HG02798 (cell line): ENCODE measurements around the gene PRSS3.
"Not testable (repeated sequence)": the region's sequence is repeated elsewhere in the genome, so short reads cannot be mapped to it uniquely, and the experiment has no call there.

ENCODE experiments used
- ATAC-seq: cut with Tn5 transposase; IDR thresholded peaks from one replicate; pipeline ENCODE4 v1.9.1; 2021; ENCODE audit warnings: mild to moderate bottlenecking; ENCODE audit not compliant: unreplicated experiment, poor library complexity

Gene PRSS3

DNA sequence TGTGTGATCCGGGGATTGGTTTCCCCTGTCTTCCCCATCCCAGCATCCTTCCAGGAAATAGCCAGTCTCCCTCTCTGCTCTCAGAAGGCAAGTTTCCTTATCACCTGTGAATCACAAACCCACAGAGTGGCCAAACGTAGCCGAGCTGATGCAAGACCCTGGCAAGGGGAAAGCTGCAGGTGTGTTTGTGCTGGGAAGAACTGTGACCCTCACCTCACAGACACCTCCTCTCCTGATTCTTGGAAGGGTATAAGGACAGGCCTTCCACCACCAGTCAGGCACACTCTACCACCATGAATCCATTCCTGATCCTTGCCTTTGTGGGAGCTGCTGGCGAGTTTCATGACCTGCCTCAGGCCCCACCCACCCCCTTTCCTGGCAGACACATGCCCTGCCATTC, at the start of gene PRSS3:
Gene PRSS3, plus strand, starts transcription at position 281 of the 400 bp plus-strand sequence. Its CDS starts 13 bp downstream, at position 294.
- no peak for ATAC-seq

DNA sequence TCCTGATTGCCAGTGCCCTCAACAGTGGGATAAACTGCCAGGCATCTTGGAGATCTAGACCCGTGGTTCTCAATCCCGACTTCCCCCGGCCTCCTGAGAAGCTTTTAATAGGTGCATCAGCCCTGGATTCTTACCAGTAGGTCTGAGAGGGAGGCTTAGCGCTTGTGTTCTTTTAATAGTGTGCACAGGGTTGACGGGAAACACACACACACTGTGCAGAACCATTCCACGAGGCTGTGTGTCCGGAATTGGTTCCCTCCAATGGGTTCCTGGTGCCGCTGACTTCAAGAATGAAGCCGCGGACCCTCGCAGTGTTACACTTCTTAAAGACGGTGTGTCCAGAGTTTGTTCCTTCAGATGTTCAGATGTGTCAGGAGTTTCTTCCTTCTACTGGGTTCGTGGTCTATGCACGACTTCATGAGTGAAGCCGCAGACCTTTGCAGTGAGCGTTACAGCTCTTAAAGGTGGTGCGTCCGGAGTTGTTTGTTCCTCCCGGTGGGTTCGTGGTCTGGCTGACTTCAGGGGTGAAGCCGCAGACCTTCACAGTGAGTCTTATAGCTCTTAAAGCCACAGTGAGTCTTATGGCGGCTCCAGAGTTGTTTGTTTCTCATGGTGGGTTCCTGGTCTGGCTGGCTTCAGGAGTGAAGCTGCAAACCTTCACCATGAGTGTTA, 46.6 kb upstream of the PRSS3 start:
- no peak for ATAC-seq

DNA sequence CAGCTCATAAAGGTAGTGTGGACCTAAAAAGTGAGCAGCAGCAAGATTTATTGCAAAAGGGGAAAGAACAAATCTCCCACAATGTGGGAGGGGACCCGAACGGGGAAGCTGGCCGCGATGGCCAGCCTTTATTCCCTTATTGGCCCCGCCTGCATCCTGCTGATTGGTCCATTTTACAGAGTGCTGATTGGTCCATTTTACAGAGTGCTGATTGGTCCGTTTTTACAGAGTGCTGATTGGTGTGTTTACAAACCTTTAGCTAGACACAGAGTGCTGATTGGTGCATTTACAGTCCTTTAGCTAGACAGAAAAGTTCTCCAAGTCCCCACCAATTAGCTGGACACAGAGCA, 46.1 kb upstream of the PRSS3 start:
- not testable (repeated sequence) for ATAC-seq

DNA sequence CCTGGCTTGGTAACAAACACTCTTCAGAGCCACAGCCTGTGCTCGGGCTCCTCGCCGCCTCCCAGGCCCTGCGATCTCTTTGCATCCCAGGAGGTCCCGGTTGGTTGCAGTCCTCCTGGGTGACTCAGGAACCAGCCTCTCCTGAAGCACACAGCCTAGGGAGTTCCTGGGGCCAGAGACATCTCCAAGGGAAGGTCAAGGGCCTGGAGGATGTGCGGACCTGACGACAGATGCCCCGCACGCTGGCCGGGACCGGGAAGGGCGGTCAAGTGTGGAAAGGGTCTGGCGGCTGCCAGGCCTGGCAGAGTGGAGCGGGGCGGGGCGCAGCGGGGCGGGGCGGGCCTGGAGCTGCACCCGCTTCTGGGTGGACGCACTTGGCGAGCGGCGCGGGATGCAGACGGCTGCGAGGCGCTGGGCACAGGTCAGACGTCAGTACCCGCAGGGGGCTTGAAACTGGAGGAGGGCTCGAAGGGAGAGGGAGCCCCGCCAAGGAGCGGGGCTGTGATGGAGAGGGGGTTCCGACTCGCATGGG, 45.0 kb upstream of the PRSS3 start:
- no peak for ATAC-seq

DNA sequence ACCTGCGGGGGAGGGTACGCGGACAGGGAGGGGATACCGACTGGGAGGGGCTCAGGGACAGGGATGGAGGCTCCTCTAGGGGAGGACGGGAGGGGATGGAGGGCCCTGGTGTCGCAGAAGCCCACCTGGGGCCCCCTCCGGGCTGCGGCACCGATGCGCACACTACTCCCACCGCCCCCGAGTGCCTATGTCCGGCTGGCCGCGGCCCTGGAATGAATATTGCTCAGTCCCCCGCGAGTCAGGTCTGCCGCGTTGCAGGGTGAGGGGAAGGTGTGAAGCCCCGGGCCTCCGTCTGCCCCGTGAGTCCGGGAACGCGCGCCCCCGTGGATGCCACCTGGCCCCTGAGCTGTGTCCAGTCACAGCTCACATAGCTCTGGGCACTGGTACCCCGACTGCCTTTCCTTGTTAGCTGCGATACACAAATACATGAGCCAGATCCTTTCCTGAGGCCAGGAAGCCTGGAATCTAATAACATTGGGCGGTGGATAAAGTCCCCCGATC, 44.5 kb upstream of the PRSS3 start:
- ATAC-seq, result no peak

DNA sequence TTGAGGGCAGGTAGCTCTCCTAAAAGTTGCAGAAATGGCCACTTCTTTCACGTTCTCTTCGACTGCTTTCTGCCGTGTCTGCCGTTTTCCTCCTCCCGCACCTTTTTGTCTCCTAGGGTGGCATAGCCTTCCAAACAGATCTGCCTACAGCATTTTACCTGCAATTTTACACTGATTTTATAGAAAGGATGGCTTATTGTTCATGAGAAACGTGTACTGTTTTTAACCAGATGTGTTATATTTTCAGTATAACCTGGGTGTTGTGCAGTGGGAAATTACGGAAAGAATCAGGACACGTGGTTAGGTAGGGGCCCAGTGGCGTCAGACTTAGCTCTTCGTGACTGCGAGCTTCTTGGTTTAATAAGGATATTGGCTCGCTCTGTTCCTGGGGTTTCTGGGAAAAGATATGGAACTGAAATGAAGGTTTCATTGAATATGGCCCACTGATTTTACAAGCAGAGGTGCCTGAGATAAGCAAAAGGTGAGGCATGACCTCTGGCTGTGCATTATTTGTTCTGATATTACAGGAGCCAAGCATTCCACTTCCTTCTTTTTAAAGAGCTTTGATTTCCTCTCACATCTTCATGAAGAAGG, 43.7 kb upstream of the PRSS3 start:
- ATAC-seq, result no peak

DNA sequence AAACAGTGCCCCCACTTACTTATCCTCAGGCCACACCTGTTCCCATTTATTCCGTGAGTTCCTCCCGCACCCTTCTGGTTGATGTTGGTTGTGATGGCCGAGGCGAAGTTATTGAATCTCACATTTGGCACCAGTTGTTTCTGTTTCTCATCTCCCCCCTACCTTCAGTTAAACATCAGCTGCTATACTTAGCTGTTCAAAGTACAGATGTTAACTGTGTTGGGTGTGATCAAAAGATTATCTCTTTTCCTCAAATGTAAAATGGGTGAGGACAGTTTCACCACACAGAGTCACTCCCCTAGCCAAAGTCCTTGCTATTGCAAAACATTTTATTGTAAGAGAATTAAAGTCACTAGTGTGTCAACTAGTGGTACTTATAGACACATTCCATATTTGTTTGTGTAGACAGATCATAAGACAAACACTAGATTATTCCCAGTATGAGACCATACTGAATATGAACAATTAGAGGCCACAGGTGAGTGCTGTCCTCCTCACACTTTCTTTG, 43.2 kb upstream of the PRSS3 start:
- no peak for ATAC-seq

DNA sequence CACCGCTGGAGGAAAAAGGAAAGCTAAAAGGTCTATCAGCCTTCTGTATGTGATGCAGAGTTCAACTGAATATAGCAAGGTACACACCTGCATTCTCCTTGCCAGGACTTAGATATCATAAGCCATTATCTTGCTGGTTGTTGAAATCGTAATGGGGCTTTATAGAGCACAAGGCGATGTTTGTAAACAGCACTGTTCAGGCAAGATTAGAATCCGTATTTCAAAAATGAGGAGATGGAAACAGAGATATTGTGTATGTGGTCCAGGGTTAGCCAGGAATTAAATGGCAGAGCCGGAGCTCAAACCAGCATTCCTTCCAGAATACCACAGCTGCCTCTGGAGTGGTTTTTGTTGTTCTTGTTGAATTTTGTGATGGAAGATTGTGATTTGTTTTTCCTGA, 42.6 kb upstream of the PRSS3 start:
- ATAC-seq, result not testable (repeated sequence)

DNA sequence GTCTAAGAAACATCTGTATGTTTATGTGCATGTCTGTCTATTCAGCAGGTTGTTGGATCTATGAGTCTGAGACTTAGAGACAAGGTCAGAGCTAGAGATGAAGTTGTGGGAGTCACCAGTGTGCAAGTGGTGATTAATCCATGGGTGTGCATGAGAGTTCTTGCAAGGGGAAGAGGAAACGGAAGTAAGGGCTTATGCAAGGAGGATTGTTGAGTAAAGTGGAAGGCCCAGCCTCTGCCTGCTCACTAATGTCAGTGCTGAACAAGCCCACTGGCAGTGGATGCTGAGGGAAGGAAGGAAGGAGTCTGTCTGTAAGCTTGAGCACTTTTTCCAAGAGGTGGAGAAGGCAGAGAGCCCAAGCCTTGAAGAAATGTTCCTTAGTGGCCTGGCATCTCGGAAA, 35.7 kb upstream of the PRSS3 start:
- not testable (repeated sequence) for ATAC-seq

DNA sequence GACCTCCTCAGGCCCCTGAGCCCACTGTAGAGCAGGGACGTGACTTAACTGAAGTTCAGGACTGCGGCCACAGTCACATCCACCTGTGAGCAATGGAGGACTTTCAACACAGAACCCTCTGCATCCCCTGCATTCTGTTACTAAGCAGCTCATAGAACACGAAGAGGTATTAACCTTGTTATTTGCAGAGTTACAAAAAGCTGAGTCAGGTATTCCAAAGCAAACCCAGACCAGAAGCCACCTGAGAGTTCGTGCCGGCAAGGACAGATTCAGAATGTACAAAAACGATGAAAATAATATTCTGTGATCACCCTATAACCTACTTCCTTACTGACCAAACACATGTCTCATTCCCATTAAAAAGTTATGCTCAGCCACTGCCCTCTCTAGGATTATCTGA, 33.0 kb upstream of the PRSS3 start:
- ATAC-seq, result no peak

DNA sequence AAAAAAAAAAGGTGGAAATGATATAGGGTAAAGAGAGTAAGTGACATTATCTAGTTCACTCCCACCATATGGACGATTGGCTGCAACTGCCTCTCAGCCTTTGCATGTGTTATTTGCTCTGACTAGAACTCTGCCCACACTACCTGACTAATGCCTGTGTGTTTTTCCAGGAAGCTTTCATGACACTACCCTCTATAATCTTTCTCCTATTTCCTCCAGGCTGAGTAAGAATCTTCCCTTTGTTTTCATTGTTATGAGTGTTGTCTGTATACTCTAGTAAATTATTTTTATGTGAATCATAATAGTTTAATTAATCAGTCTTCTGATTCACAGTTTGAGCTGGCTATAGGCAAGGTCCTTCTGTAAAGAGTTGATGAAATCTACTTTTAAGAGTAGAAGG, 31.7 kb upstream of the PRSS3 start:
- not testable (repeated sequence) for ATAC-seq

DNA sequence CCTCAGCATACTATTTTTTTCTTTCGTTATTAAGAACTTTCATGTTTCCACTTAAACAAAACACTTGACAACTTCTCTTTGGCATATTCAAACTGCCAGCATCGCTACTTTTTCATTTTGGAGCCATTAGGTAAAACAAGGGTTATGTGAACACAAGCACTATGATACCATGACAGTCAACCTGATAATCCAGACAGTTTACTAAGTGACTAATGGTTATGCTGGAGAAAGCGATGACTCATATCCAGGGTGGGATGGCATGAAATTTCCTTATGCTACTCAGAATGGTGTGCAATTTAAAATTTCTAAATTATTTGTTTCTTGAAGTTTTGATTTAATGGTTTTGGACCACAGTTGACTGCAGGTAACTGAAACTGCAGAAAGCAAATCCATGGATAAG, 29.9 kb upstream of the PRSS3 start:
- no peak for ATAC-seq

DNA sequence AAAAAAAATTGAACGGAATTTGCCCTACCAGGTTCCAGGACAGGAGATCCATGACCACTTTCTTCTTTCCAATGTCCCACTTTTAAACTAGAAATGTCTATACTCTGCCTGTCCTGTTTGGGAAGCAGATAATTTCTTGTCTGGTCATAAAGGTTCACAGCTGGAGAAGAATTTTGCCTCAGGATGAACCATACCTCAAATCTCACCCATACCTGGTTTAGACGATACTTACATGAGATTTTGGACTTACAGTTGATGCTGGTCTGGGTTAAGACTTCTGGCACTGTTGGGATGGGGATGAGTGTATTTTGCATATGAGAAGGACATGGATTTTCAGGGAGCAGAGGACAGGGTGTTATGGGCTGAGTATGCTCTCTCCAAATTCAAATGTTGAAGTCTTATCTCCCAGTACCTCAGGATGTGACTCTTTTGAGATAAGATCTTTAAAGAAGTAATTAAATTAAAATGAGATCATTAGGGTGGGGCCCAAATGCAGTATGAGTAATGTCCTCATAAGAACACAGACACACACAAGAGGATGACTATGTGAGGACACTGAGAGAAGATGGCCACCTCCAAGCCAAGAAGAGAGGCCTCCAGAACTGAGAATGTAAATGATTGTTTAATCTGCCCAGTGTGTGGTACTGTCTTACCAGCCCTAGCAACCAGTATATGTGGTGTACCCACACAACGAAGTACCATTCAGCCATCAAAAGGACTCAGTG, 25.0 kb upstream of the PRSS3 start:
- ATAC-seq, result not testable (repeated sequence)

DNA sequence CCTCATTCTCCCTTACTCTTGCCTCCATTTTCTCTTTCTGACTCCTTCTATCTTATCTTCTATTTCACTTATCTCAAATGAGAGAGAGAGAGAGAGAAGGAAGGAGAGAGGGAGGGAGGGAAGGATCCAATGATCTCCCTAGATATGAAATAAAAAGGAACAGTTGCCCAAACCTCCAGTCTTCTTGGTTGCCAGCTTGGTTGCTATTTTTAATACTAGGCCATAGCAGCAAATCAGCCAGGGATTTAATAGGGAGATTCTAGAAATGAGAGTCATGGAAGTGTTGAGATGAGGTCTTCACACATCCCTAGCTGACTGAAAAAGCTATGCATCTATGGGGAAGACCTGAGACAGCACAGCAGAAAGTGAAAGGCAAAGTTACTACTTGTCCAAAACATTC, 22.2 kb upstream of the PRSS3 start:
- not testable (repeated sequence) for ATAC-seq

DNA sequence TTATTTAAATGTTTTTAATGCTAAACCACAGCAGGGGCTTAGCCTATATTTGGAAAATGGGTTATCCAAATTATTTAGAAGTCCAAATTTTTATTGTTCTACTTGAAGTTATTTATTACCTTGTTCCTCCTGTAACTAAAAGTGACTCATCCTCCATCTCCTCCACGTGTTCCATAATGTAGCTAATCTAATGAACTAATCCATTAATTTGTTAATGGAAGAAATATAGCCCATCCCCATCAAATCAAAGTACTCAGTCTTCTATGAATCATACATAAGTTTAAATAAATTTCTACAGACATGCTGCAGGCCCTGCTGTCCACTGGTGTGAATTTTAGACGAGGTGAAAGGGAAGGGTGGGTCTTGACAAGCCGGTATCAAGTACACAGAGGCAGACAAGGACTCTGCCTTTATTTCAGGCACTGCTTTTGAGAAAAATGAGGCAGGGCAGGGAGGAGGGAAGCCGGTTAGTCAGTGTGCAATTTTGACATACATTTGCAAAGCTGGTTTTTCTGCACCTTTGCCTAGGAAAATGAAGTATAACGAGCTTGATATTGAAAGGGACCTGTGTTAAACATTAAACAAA, 21.2 kb upstream of the PRSS3 start:
- not testable (repeated sequence) for ATAC-seq

DNA sequence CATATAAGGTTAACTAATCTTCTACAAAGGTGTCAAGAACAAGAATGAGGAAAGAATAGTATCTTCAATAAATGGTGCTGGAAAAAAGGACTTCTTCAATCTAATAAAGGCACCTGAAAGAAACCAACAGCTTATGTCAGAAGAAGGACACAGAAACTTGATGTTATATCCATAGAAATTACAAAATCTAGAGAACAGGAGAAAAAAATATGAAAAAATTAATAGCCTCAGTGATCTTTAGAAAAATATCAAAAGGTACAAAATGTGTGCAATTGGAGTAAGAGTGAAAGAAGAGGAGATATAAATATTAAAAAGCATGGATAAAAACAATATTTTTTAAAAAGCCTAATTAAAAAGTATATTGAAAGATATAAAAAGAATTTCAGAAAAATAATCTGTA, 18.8 kb upstream of the PRSS3 start:
- ATAC-seq, result no peak

DNA sequence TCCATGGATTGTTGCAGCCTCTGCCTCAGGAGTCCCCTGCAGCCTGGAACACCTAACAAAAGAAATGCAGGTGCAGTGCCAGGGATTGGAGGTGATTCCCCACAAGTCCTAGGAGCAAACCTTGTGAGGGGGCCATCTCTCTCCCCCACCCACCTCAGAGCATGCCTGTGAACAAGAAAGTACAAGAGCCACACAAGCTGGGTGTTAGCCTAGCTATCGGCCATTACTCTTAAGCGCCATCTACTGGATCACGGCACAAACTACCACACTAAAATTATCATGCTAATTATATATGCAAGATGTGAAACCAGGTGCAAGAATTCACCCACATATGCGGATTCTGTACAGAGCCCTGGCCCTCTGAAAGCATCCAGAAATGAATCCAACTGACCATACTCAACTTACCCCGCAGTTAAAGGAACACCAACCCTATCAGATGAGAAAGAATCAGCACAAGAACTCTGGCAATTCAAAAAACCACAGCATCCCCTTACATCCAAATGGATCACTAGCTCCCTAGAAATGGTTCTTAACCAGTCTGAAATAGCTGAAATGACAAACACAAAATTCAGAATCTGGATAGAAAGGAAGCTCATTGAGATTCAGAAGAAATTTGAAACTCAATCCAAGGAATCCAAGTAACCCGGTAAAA, 16.5 kb upstream of the PRSS3 start:
- peak; percentile 78 for ATAC-seq

DNA sequence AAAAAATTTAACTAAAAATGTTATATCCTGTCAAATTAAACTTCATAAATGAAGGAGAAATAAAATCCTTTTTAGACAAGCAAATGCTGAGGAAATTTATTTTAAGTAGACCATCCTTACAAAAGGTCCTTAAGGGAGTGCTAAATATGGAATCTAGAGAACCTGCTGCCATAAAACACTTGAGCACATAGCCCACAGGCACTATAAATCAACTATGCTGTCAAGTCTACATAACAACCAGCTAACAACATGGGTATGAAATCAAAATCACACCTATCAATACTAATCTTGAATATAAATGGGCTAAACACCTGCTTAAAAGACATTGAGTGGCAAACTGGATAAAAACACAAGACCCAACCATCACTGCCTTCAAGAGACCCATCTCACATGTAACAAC, 15.1 kb upstream of the PRSS3 start:
- ATAC-seq, result no peak

DNA sequence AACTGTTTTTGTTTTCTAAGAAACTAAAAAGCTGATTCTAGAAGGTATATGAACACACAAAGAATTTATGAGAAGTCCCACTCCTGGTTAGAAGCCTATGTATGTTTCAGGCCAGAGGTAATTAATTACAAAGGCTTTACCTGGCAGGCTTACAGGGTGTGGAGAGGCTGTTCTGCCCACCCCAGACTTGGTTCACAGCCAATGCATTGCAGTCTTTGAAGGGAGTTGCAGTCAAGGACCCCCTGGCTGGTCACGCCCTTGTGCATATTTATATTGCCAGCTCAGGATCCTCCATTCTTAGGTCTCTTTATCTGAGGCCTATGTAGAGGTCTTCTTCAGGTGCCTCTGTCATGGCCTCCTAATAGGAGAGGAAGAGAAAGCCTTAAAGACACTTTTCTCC, 13.6 kb upstream of the PRSS3 start:
- ATAC-seq, result no peak
